Stimulated activated CD4-positive, alpha-beta T cell treated with anti-CD3 and anti-CD28 coated beads, Interleukin-4, amount 100 ng/mL, for 4 hours (primary cell): ENCODE data around the gene HIPK2.

Experiments
- DNase-seq, 2 experiments: peaks; one replicate each; pipeline ENCODE4 v3.0.0-alpha.2; 2020

HIPK2 gene

DNA sequence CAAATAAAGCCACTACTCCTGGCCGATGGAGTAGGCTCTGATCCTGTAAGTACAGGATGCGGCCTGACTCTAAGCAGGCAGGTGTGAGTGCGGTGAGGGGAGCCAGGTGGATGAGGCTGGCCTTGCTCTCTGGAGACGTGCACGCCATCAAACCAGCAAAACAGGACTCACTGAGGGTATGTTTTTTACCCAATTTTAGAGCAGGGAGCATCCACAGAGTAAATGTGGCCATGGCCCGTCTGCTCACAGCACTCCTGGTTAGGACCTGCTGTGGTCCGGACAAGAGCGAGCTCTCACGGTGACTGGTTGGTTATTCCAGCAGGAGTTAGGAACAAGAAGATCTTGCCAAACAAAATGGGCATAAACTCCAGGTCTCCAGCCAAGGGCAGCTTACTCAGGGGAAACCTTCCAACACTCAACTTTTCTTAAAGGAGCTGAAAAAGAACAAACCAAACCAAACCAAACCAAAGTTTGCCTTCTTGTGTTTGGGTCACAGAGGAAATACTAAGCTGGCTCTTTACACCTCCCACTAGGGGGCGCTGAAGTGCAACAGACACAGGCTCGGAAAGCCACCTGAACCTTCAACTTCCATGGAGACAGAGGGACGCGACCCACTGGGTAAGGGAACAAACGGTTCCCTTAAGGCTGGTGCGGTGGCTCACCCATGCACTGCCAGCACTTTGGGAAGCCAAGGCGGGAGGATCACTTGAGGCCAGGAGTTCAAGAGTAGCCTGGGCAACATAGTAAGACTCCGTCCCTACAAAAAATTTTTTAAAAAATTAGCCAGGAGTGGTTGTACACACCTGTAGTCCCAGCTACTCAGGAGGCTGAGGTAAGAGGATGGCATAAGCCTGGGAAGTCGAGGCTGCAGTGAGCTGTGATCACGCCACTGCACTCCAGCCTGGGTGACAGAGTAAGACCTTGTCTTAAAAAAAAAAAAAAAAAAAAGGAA, 131.9 kb downstream of the HIPK2 start:
- DNase-seq: peak; percentile 71 to 79

- DNase-seq: peak in 1 of 2 experiments; percentile 32
These were observed 133.7 kb downstream of the HIPK2 start for GRCh38 chr7:139643951-139644585.

- DNase-seq: no peak
These were observed 135.5 kb downstream of the HIPK2 start for GRCh38 chr7:139642283-139642682.

DNA sequence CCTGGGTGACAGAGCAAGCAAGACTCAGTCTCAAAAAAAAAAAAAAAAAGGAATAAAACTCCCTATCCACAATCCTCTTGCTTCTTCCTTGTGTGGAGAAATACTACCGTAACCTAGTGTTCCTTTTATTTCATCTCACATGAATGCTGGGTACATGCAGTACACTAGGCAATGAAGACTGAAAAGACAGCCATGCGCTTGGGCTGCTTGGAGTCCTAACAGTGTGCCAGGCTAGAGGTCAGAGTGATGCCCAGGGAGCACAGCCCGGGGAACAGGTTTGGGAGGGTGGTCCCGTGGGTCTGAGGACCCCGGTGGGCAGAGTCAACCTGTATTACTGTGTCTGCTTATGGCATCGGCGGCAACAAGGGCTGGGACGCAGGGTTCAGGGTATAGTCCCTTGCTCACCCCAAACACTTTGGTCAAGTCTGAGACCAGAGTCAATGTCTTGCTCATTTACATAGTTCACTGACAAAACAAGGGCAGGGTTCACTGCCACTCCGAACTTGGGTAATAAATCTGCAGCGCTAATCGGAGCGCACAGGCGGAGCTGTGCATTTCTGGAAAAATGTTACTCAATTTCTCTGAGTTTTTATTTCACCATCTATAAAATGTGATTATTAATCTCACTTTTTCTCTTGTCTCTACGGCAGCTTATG, 136.3 kb downstream of the HIPK2 start:
- DNase-seq: no peak

- no peak for DNase-seq
These were observed 137.1 kb downstream of the HIPK2 start for GRCh38 chr7:139640681-139641080.

GRCh38 chr7:139639563-139639962, 138.2 kb downstream of the HIPK2 start:
- DNase-seq: no peak

DNA sequence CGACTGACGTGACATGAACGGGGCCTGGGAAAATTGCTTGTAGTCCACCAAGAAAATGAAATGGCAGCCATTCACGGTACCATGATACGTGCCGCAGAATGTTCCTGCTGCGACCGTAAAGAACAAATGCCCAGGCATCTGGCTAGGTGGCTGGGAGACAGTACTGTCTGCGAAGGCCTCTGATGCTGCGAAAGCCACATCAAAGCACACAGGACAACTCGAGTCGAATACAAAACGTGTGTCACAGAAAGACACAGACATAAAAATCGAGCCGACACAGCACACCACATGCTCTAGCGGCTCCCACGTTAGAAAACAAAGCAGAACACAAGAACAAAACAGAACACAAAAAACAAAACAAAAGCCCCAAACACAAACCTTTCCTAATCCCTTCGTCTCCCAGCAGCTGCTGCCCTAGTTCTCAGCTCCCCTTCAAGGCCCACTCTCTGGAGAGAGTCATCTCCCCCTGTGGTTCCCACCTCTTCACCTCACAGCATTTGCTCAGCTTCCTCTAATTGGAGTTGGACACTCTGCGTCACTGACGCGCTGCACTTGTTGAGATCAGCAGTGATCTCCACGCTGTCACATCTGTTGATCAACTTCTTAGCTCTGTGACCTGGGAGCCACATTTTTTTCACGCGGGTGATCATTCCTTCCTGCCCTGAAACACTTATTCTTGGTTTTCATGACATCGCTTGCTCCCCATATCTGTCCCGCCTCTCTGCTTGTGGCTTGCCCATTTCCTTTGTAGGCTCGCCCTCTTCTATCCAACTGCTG, 142.1 kb downstream of the HIPK2 start:
- DNase-seq: peak in 1 of 2 experiments; percentile 75

- DNase-seq: no peak
These were observed 143.7 kb downstream of the HIPK2 start for GRCh38 chr7:139634087-139634486.

- no peak for DNase-seq
These were observed 146.2 kb downstream of the HIPK2 start for GRCh38 chr7:139631520-139632031.

GRCh38 chr7:139630643-139631519, 146.9 kb downstream of the HIPK2 start:
- no peak for DNase-seq

- no peak for DNase-seq
These were observed 148.3 kb downstream of the HIPK2 start for GRCh38 chr7:139629392-139630082.

GRCh38 chr7:139627831-139628230, 150.0 kb downstream of the HIPK2 start:
- no peak for DNase-seq

- DNase-seq: no peak
These were observed 151.0 kb downstream of the HIPK2 start for GRCh38 chr7:139626817-139627216.

GRCh38 chr7:139623518-139623917, 154.3 kb downstream of the HIPK2 start:
- no peak for DNase-seq

GRCh38 chr7:139620676-139621344, 157.0 kb downstream of the HIPK2 start:
- peak; percentile 45 to 49 for DNase-seq

DNA sequence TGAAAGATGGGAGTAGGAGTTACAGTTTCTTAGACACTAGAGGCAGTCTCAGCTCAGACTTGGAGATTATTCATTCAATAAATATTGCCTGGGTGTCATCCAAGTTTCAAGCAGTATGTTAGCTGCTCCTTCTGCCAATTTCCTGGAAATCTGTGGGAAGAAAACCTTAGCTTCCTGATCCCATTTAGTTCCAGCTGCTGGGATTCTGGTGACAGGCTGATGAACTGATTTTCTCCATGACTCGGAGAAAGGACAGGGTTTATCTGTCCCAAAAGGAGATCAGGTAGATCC, 158.5 kb downstream of the HIPK2 start:
- no peak for DNase-seq

- peak; percentile 21 to 37 for DNase-seq
These were observed 159.1 kb downstream of the HIPK2 start for GRCh38 chr7:139618482-139619366.

DNA sequence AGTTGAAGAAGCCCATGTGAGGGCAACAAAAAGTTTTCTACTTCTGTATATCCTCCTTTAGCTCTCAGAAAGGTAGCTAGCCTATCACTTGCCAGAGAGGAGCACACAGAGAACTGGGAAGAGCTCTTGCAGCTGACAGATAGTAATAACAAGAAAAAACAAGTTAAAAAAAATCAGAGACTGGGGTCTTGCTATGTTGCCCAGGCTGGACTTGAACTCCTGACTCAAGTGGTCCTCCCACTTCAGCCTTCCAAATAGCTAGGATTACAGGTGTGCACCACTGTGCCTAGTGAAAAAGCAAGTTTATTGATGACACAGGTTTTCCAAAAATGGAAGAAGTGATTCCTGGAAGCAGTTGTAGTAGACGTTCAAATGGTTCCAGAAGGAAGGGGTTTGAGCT, 160.7 kb downstream of the HIPK2 start:
- no peak for DNase-seq

- no peak for DNase-seq
These were observed 162.9 kb downstream of the HIPK2 start for GRCh38 chr7:139614886-139615285.
